Right lobe of liver (tissue), 4 donors: ENCODE measurements around the gene OSBPL5.

Experiments used
- POLR2A ChIP-seq: fragments of 450-650 bp; IDR thresholded peaks from one replicate; pipeline ENCODE4 v1.6.1; 2017; ENCODE audit warnings: antibody characterized with exemption, mild to moderate bottlenecking
- TF ChIP-seq, protein P1 (sequence below), 4 donors: fragments of 200-600 bp in 3 of 4; fragments of 450-650 bp in 1 of 4; IDR thresholded peaks; one replicate each; pipeline versions ENCODE4 v1.5.1 to v1.8.0; 2016 to 2022; ENCODE audit warnings: antibody characterized with exemption in 4 of 4, mild to moderate bottlenecking in 2 of 4
- donor health status: DM: no; HTN: no; CAD: no.
- donor health status: DM: no; HTN: no; CAD: no.
- donor health status: DM: no; HTN: yes; CAD: no.

DNA sequence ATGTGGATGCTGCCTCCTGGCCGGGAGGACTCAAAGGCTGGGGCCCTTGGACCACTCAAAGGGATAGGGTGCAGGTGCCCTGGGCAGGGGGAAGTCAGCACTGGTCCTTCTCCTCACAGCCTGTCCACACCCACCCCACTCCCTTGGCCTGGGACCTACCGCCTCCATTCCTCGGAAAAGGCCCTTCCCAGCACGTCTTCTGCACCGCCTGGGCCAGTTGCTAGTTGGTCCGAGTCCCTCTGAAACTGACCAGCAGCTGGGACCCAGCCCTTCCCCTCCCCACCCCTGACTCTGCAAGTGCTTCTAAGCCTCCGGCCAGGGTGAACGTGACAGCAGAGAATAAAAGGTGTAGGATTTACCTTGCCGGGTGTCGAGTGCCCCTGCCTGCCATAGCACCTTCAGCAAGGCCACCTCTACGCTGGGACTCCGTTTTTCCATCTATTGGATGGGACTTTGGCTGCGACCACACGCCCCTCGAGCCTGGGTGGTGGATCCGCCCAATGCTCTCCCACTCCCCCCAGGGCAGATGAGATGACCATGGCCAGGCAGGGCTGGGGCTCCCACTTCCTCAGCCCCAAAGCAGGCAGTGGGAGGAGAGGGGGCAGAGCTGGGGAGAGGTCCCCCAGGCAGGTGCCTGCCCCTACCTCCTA, 37.3 kb downstream of the OSBPL5 start:
- TF ChIP-seq, protein P1, sequence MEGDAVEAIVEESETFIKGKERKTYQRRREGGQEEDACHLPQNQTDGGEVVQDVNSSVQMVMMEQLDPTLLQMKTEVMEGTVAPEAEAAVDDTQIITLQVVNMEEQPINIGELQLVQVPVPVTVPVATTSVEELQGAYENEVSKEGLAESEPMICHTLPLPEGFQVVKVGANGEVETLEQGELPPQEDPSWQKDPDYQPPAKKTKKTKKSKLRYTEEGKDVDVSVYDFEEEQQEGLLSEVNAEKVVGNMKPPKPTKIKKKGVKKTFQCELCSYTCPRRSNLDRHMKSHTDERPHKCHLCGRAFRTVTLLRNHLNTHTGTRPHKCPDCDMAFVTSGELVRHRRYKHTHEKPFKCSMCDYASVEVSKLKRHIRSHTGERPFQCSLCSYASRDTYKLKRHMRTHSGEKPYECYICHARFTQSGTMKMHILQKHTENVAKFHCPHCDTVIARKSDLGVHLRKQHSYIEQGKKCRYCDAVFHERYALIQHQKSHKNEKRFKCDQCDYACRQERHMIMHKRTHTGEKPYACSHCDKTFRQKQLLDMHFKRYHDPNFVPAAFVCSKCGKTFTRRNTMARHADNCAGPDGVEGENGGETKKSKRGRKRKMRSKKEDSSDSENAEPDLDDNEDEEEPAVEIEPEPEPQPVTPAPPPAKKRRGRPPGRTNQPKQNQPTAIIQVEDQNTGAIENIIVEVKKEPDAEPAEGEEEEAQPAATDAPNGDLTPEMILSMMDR (IDR thresholded peaks at IDR 0.05), result no peak
- no peak for TF ChIP-seq POLR2A
